Measurements from ENCODE around the gene SLC25A47. TPM values are rescaled to one million over a fixed set of nuclear protein-coding genes. Genes with fewer than 3 reads are reported as not detected.
"Not testable (repeated sequence)": the region's sequence is repeated elsewhere in the genome, so short reads cannot be mapped to it uniquely, and the experiment has no call there.

SLC25A47 gene
- total and polyA plus RNA-seq, 7 donors, result 0.22 TPM; not detected in 6

GRCh38 chr14:100287202-100287997 lies 35.7 kb upstream of the SLC25A47 start:
- 80 to 81% methylated on average over 12 of the region's 12 CpGs for WGBS, 2 donors
- Histone ChIP-seq H3K4me1 (peaks cover 3 to 20% (median 14%) of the 10 kb centered on the region in 4 donors), H3K36me3 (peaks cover 8 to 21% (median 10%) of the 10 kb centered on the region in 4 donors), H3K27ac (no peak overlapping the region), H3K9me3 (no peaks in the 10 kb centered on the region), H3K27me3 (no peaks in the 10 kb centered on the region), H3K4me3 (no peak overlapping the region)
- no peak for DNase-seq
- no peak for TF ChIP-seq EP300 (IDR thresholded peaks at IDR 0.05)
- TF ChIP-seq POLR2A (IDR thresholded peaks at IDR 0.05), result no peak
- intact Hi-C loops (cut with DNase I), result loop anchor here (5.0 kb wide), 1 partner anchor 90 kb away; the partner anchor contains the start of gene WDR25

- DNase-seq, H3K27ac ChIP-seq, H3K4me3 ChIP-seq, H3K27me3 ChIP-seq, H3K9me3 ChIP-seq: not testable (repeated sequence)
- Histone ChIP-seq H3K4me1 (peaks cover 3 to 20% (median 14%) of the 10 kb centered on the region in 4 donors), H3K36me3 (peaks cover 8 to 26% (median 10%) of the 10 kb centered on the region in 4 donors)
- WGBS, 2 donors, result 86 to 92% methylated on average over 8 of the region's 8 CpGs
- intact Hi-C loops (cut with DNase I), result loop anchor here (5.0 kb wide), 1 partner anchor 89 kb away; the partner anchor contains the start of gene WDR25
These were observed 35.2 kb upstream of the SLC25A47 start for GRCh38 chr14:100287998-100288295.

- peaks cover 3 to 20% (median 14%) of the 10 kb centered on the region in 4 donors for H3K4me1 ChIP-seq
- intact Hi-C loops (cut with DNase I), result loop anchor here (5.0 kb wide), 1 partner anchor 89 kb away; the partner anchor contains the start of gene WDR25
- peaks cover 8 to 27% (median 10%) of the 10 kb centered on the region in 4 donors for H3K36me3 ChIP-seq
- H3K4me3 ChIP-seq, result no peak overlapping the region
- TF ChIP-seq POLR2AphosphoS5 (IDR thresholded peaks at IDR 0.05) (no peak), EP300 (IDR thresholded peaks at IDR 0.05) (no peak), POLR2A (IDR thresholded peaks at IDR 0.05) (no peak), CTCF (IDR thresholded peaks at IDR 0.05) (no peak)
- no peak overlapping the region for H3K27ac ChIP-seq
- no peaks in the 10 kb centered on the region for H3K27me3 ChIP-seq
- DNase-seq, result no peak
- WGBS, 2 donors, result 83 to 89% methylated on average over 12 of the region's 12 CpGs
- no peaks in the 10 kb centered on the region for H3K9me3 ChIP-seq
These were observed 34.6 kb upstream of the SLC25A47 start for GRCh38 chr14:100288382-100289185.

GRCh38 chr14:100289916-100290606 lies 33.1 kb upstream of the SLC25A47 start:
- Histone ChIP-seq H3K36me3 (peaks cover 8 to 27% (median 10%) of the 10 kb centered on the region in 4 donors), H3K4me3 (no peak overlapping the region), H3K9me3 (no peaks in the 10 kb centered on the region), H3K27me3 (no peaks in the 10 kb centered on the region), H3K4me1 (peaks cover 3 to 12% (median 9%) of the 10 kb centered on the region in 4 donors), H3K27ac (no peak overlapping the region)
- no peak for DNase-seq
- intact Hi-C loops (cut with DNase I), result loop anchor here (5.0 kb wide), 1 partner anchor 87 kb away; the partner anchor contains the start of gene WDR25
- TF ChIP-seq CTCF (IDR thresholded peaks at IDR 0.05) (no peak), POLR2AphosphoS5 (IDR thresholded peaks at IDR 0.05) (no peak), POLR2A (IDR thresholded peaks at IDR 0.05) (no peak), EP300 (IDR thresholded peaks at IDR 0.05) (no peak)
- 75 to 89% methylated on average over 9 of the region's 9 CpGs for WGBS, 2 donors

GRCh38 chr14:100290607-100291304 lies 32.4 kb upstream of the SLC25A47 start:
- 87% methylated on average over 12 of the region's 12 CpGs for WGBS, 2 donors
- peaks cover under 1 to 10% (median 6%) of the 10 kb centered on the region in 4 donors for H3K4me1 ChIP-seq
- intact Hi-C loops (cut with DNase I), result no loop called here
- H3K27me3 ChIP-seq, result no peaks in the 10 kb centered on the region
- H3K36me3 ChIP-seq, result peaks cover 8 to 27% (median 10%) of the 10 kb centered on the region in 4 donors
- H3K27ac ChIP-seq, result no peak overlapping the region
- TF ChIP-seq POLR2AphosphoS5 (IDR thresholded peaks at IDR 0.05) (no peak), EP300 (IDR thresholded peaks at IDR 0.05) (no peak), POLR2A (IDR thresholded peaks at IDR 0.05) (no peak), CTCF (IDR thresholded peaks at IDR 0.05) (no peak)
- H3K9me3 ChIP-seq, result no peaks in the 10 kb centered on the region
- DNase-seq, result no peak
- H3K4me3 ChIP-seq, result no peak overlapping the region

All from sigmoid colon (tissue), 7 donors.